IMR-90 (cell line): ENCODE measurements around the gene ZNF219. TPM values are rescaled to one million over a fixed set of nuclear protein-coding genes. Genes with fewer than 3 reads are reported as not detected.

ENCODE experiments used
- ATAC-seq: fragments of 200-7000 bp; cut with Tn5 transposase; 2 replicates; pipeline ENCODE4 v1.9.1; 2020; ENCODE audit warnings: low read depth, mild to moderate bottlenecking, moderate library complexity
- BruUV-seq: library from RNA; stranded (reverse); fragments of 400-500 nt; replicated peaks from 2 replicates; lab custom pipeline; 2021; lab: Mats Ljungman, UMichigan
- CTCF ChIA-PET: fragments of 300-600 bp; formaldehyde crosslinking; extraction: SDS; loops from one replicate; lab custom pipeline; 2021; ENCODE audit warnings: antibody characterized with exemption; lab: Yijun Ruan, JAX
- POLR2A ChIA-PET: fragments of 300-600 bp; sonication (Branson Sonifier 250); formaldehyde crosslinking; loops from one replicate; lab custom pipeline; 2022; ENCODE audit warnings: antibody characterized with exemption; ENCODE audit not compliant: unreplicated experiment; lab: Charles Lee
- DNase-seq: peaks from one replicate; pipeline ENCODE4 v3.0.0; 2013
- H2AFZ ChIP-seq: replicated peaks from 2 replicates; pipeline ENCODE3; 2013; ENCODE audit warnings: low read length, mild to moderate bottlenecking; ENCODE audit not compliant: poor library complexity
- H2AK5ac ChIP-seq: 2 replicates; pipeline ENCODE4 v1.6.1; 2013; ENCODE audit warnings: low read depth, low read length, inconsistent platforms
- H2AK9ac ChIP-seq: replicated peaks from 2 replicates; pipeline ENCODE3; 2013; ENCODE audit warnings: mild to moderate bottlenecking, low read depth, low read length, moderate library complexity; ENCODE audit not compliant: poor library complexity
- H2BK120ac ChIP-seq: 2 replicates; pipeline ENCODE4 v1.6.1; 2013; ENCODE audit warnings: low read depth, low read length, inconsistent platforms
- H2BK15ac ChIP-seq: 3 replicates; pipeline ENCODE4 v1.6.1; 2013; ENCODE audit warnings: low read depth, low read length, inconsistent platforms
- H2BK20ac ChIP-seq: 2 replicates; pipeline ENCODE4 v1.6.1; 2013; ENCODE audit warnings: low read depth, mild to moderate bottlenecking, inconsistent platforms, low read length, moderate library complexity
- H2BK5ac ChIP-seq: 2 replicates; pipeline ENCODE4 v1.6.1; 2013; ENCODE audit warnings: mild to moderate bottlenecking, low read depth, low read length, inconsistent platforms; ENCODE audit not compliant: poor library complexity, severe bottlenecking
- H3K14ac ChIP-seq: replicated peaks from 2 replicates; pipeline ENCODE4 v1.6.1; 2013; ENCODE audit warnings: low read depth, low read length, inconsistent platforms
- H3K18ac ChIP-seq: 2 replicates; pipeline ENCODE4 v1.6.1; 2013; ENCODE audit warnings: low read depth, low read length, control low read depth
- H3K23ac ChIP-seq: 2 replicates; pipeline ENCODE4 v1.6.1; 2013; ENCODE audit warnings: low read depth, low read length, inconsistent platforms
- H3K27ac ChIP-seq: 2 replicates; pipeline ENCODE4 v1.5.1; 2013; ENCODE audit warnings: mild to moderate bottlenecking, control low read depth, low read length; ENCODE audit not compliant: insufficient read depth
- H3K27me3 ChIP-seq: 2 replicates; pipeline ENCODE4 v1.6.1; 2013; ENCODE audit warnings: low read length; ENCODE audit not compliant: control insufficient read depth, insufficient read depth
- H3K36me3 ChIP-seq: 2 replicates; pipeline ENCODE4 v1.6.1; 2013; ENCODE audit warnings: low read length, mixed read lengths; ENCODE audit not compliant: control insufficient read depth, insufficient read depth
- H3K4ac ChIP-seq: 2 replicates; pipeline ENCODE4 v1.6.1; 2013; ENCODE audit warnings: low read depth, low read length, inconsistent platforms
- H3K4me1 ChIP-seq: 2 replicates; pipeline ENCODE4 v1.6.1; 2013; ENCODE audit warnings: low read length, mixed read lengths; ENCODE audit not compliant: control insufficient read depth, insufficient read depth
- H3K4me2 ChIP-seq: 2 replicates; pipeline ENCODE4 v1.6.1; 2013; ENCODE audit warnings: low read depth, mild to moderate bottlenecking, control low read depth, low read length, moderate library complexity
- H3K4me3 ChIP-seq: 2 replicates; pipeline ENCODE4 v1.5.1; 2013; ENCODE audit warnings: low read depth, mild to moderate bottlenecking, control low read depth, low read length, moderate library complexity; ENCODE audit not compliant: insufficient read depth
- H3K56ac ChIP-seq: 2 replicates; pipeline ENCODE4 v1.6.1; 2013; ENCODE audit warnings: low read length, inconsistent platforms; ENCODE audit not compliant: insufficient read depth; ENCODE audit errors: extremely low read depth
- H3K79me1 ChIP-seq, 2 experiments: 2 replicates each; pipeline ENCODE4 v1.6.1; 2013; ENCODE audit warnings: low read length in 2 of 2, inconsistent platforms in 1 of 2, low read depth in 1 of 2
- H3K9ac ChIP-seq: 2 replicates; pipeline ENCODE4 v1.6.1; 2013; ENCODE audit warnings: low read depth, low read length, control low read depth
- H3K9me1 ChIP-seq: 2 replicates; pipeline ENCODE4 v1.6.1; 2013; ENCODE audit warnings: low read length, inconsistent platforms; ENCODE audit not compliant: insufficient read depth
- H3K9me3 ChIP-seq: 2 replicates; pipeline ENCODE4 v1.6.1; 2013; ENCODE audit warnings: low read length; ENCODE audit not compliant: control insufficient read depth, insufficient read depth
- H4K20me1 ChIP-seq: 2 replicates; pipeline ENCODE4 v1.6.1; 2013; ENCODE audit warnings: low read length, inconsistent platforms; ENCODE audit not compliant: insufficient read depth
- H4K5ac ChIP-seq: 2 replicates; pipeline ENCODE4 v1.6.1; 2013; ENCODE audit warnings: mild to moderate bottlenecking, low read depth, low read length, control low read depth
- H4K8ac ChIP-seq, 2 experiments: 2 replicates each; pipeline ENCODE4 v1.6.1; 2013; ENCODE audit warnings: low read depth in 2 of 2, low read length in 2 of 2, control low read depth in 1 of 2, inconsistent platforms in 1 of 2
- H4K91ac ChIP-seq: 2 replicates; pipeline ENCODE4 v1.6.1; 2013; ENCODE audit warnings: low read depth, low read length, inconsistent platforms; ENCODE audit not compliant: insufficient read depth
- BHLHE40 ChIP-seq: fragments of 150-350 bp; IDR thresholded peaks from 2 replicates; pipeline ENCODE4 v1.6.1; 2016; ENCODE audit warnings: mild to moderate bottlenecking, low read depth, low read length
- CEBPB ChIP-seq: IDR thresholded peaks from 2 replicates; pipeline ENCODE4 v1.6.1; 2012; ENCODE audit warnings: low read depth, low read length, improper control_type of control experiment
- CHD1 ChIP-seq: IDR thresholded peaks from 2 replicates; pipeline ENCODE4 v1.6.1; 2012; ENCODE audit warnings: low read depth, low read length, improper control_type of control experiment
- CTCF ChIP-seq: conservative IDR thresholded peaks from 2 replicates; pipeline ENCODE4 v1.5.1; 2012; ENCODE audit warnings: mild to moderate bottlenecking, low read depth, low read length, improper control_type of control experiment
- MAZ ChIP-seq: IDR thresholded peaks from 2 replicates; pipeline ENCODE4 v1.6.1; 2012; ENCODE audit warnings: low read depth, mild to moderate bottlenecking, low read length, improper control_type of control experiment, moderate library complexity, borderline replicate concordance
- MXI1 ChIP-seq: IDR thresholded peaks from 2 replicates; pipeline ENCODE4 v1.6.1; 2012; ENCODE audit warnings: low read depth, mild to moderate bottlenecking, low read length, moderate library complexity, borderline replicate concordance
- NFE2L2 ChIP-seq: fragments of 150-350 bp; IDR thresholded peaks from 2 replicates; pipeline ENCODE4 v1.6.1; 2016; ENCODE audit warnings: low read depth, mild to moderate bottlenecking, low read length
- POLR2A ChIP-seq: IDR thresholded peaks from 2 replicates; pipeline ENCODE4 v1.6.1; 2012; ENCODE audit warnings: mild to moderate bottlenecking, low read depth, low read length
- RAD21 ChIP-seq: IDR thresholded peaks from 2 replicates; pipeline ENCODE4 v1.6.1; 2012; ENCODE audit warnings: low read length, improper control_type of control experiment
- RCOR1 ChIP-seq: IDR thresholded peaks from 2 replicates; pipeline ENCODE4 v1.6.1; 2012; ENCODE audit warnings: mild to moderate bottlenecking, low read length, improper control_type of control experiment; ENCODE audit not compliant: insufficient replicate concordance
- RFX5 ChIP-seq: IDR thresholded peaks from 2 replicates; pipeline ENCODE4 v1.8.0; 2012; ENCODE audit warnings: low read depth, mild to moderate bottlenecking, low read length, moderate library complexity
- WGBS, 2 experiments: methylation state at CpG; one replicate each; pipeline versions ENCODE4 v1.1.5 to v1.1.7; 2013; ENCODE audit warnings: missing lambda C conversion rate in 2 of 2; ENCODE audit not compliant: insufficient read length in 1 of 2; ENCODE audit errors: extremely low coverage in 2 of 2; 5-methylcytosine and 5-hydroxymethylcytosine counted together
- dilution Hi-C: fragments of 300-500 bp; cut with HindIII; formaldehyde crosslinking; loops from one replicate; pipeline ENCODE4 v1.14.3; 2018; ENCODE audit warnings: low sequenced_read_pairs; ENCODE audit not compliant: unreplicated experiment
- in situ Hi-C: fragments of 300-500 bp; cut with MboI; formaldehyde crosslinking; loops from 3 replicates; pipeline ENCODE4 v1.14.3; 2019; ENCODE audit warnings: low sequenced_read_pairs, inconsistent platforms, mixed read lengths
- intact Hi-C: fragments of 100-400 bp; cut with micrococcal nuclease; formaldehyde crosslinking; loops from 2 replicates; pipeline ENCODE4 v1.10.0; 2022
- polyA plus RNA-seq, 3 experiments: library from polyadenylated mRNA; depleted of rRNA; stranded (reverse); fragments of >200 nt; gene quantifications; 2 replicates each; pipeline ENCODE4 v1.2.3, GENCODE V29; 2012; ENCODE audit warnings: low replicate concordance in 1 of 3
- total RNA-seq: library from RNA; depleted of rRNA; stranded (reverse); fragments of >200 nt; gene quantifications from 2 replicates; pipeline ENCODE4 v1.2.3, GENCODE V29; 2012
- TF ChIP-seq, protein P1 (sequence below): fragments of 150-350 bp; IDR thresholded peaks from 2 replicates; pipeline ENCODE4 v1.6.1; 2016; ENCODE audit warnings: low read depth, mild to moderate bottlenecking, low read length, moderate library complexity, borderline replicate concordance
- TF ChIP-seq, protein P2 (sequence below): fragments of 150-350 bp; IDR thresholded peaks from 2 replicates; pipeline ENCODE4 v1.6.1; 2017; ENCODE audit warnings: mild to moderate bottlenecking, antibody characterized with exemption, low read length, low read depth

The ZNF219 gene
- total and polyA plus RNA-seq, 2 of the 4 experiments (the other 2 are of a cell fraction), result 0.90 to 3.8 TPM

GRCh38 chr14:21121122-21121521 is 22.7 kb upstream of the ZNF219 start:
- Histone ChIP-seq H3K14ac (no peak overlapping the region), H2AK5ac (no peak overlapping the region), H3K4me3 (no peak overlapping the region), H3K9ac (no peak overlapping the region), H3K4me1 (no peaks in the 10 kb centered on the region), H3K23ac (no peak overlapping the region), H3K27me3 (peaks cover 7% of the 10 kb centered on the region; the same call in 1 of the 2 replicates), H2AFZ (no peak overlapping the region), H4K91ac (no peak overlapping the region), H3K9me3 (no peaks in the 10 kb centered on the region), H3K79me1 (no peaks in the 10 kb centered on the region), H3K18ac (no peak overlapping the region), H2BK5ac (no peak overlapping the region), H2BK15ac (no peak overlapping the region), H4K20me1 (no peaks in the 10 kb centered on the region), H3K4me2 (no peak overlapping the region), H3K27ac (no peak overlapping the region), H4K8ac (no peak overlapping the region), H2BK20ac (no peak overlapping the region), H2BK120ac (no peak overlapping the region), H3K56ac (no peak overlapping the region), H3K9me1 (no peaks in the 10 kb centered on the region), H2AK9ac (no peak overlapping the region), H3K36me3 (no peaks in the 10 kb centered on the region), H3K4ac (no peak overlapping the region), H4K5ac (no peak overlapping the region)
- dilution Hi-C loops, result no loop called here
- DNase-seq, result no peak
- in situ Hi-C loops, result no loop called here
- WGBS, 2 experiments, result no CpG with 5 or more reads among the region's 1 CpG
- no TSS peak for BruUV-seq
- ATAC-seq, result no peak
- intact Hi-C loops, result no loop called here
- ChIA-PET POLR2A (no interaction called here), CTCF (no interaction called here)
- TF ChIP-seq RAD21 (no peak), MAZ (no peak), CEBPB (no peak), RCOR1 (no peak), BHLHE40 (no peak), CTCF (no peak), MXI1 (no peak), POLR2A (no peak), RFX5 (no peak), NFE2L2 (no peak), CHD1 (no peak)
- TF ChIP-seq, protein P1, sequence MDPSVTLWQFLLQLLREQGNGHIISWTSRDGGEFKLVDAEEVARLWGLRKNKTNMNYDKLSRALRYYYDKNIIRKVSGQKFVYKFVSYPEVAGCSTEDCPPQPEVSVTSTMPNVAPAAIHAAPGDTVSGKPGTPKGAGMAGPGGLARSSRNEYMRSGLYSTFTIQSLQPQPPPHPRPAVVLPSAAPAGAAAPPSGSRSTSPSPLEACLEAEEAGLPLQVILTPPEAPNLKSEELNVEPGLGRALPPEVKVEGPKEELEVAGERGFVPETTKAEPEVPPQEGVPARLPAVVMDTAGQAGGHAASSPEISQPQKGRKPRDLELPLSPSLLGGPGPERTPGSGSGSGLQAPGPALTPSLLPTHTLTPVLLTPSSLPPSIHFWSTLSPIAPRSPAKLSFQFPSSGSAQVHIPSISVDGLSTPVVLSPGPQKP, result no peak
- TF ChIP-seq, protein P2, sequence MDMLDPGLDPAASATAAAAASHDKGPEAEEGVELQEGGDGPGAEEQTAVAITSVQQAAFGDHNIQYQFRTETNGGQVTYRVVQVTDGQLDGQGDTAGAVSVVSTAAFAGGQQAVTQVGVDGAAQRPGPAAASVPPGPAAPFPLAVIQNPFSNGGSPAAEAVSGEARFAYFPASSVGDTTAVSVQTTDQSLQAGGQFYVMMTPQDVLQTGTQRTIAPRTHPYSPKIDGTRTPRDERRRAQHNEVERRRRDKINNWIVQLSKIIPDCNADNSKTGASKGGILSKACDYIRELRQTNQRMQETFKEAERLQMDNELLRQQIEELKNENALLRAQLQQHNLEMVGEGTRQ, result no peak
